ENCODE measurements around the gene HTRA1. TPM values are rescaled to one million over a fixed set of nuclear protein-coding genes. Genes with fewer than 3 reads are reported as not detected.

Gene HTRA1
- polyA plus RNA-seq, 10 donors = 86.1 to 172 (median 119) TPM

DNA sequence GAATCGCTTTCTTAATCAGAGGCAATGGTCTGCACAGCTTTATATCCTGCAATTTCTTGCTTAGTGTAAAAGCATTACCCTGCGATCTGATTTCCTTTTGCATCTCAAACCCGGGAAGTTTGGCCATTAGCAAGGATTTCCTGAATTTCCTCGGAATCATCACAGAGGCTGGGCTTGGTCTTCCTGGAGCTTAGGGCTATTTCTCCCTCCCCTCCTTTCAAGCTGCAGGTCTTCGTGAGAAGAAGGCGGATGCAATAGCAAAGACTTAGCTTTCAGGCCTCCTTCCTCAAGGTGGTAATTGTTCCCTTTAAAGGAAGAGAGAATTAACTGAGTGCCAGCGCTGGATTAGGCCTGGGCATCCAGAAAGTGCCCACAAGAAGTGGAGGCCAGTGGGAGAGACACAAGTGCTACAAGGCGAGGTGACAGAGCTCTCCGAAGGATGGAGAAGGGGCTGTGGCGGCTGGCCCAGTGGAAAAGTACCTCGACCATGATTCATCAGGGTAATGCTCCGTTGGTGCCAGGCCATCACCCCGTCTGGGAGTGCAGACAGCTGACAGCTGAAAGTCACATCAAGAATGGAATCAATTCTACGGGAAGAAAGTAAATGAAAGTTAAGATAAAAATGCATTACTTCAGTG is 10.9 kb upstream of the HTRA1 start:
- peak in 1 of 3 donors; percentile 30 for DNase-seq

DNA sequence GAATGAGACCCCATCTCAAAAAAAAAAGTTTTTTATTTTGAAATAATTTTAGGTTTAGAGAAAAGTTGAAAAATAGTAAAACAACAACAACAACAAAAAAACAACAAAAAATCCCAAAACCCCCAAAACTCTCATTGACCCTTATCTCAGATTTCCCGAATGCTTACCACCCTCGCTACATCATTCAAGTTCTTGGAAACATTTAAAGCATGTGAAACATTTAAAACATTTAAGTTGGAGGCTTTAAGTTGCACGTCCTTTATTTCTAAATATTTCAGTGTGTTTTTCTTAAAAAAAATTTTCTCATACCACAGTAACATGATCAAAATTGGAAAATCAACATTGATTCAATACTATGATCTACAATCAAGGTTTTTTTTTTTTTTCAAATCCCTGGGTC is 7.3 kb upstream of the HTRA1 start:
- DNase-seq = no peak

DNA sequence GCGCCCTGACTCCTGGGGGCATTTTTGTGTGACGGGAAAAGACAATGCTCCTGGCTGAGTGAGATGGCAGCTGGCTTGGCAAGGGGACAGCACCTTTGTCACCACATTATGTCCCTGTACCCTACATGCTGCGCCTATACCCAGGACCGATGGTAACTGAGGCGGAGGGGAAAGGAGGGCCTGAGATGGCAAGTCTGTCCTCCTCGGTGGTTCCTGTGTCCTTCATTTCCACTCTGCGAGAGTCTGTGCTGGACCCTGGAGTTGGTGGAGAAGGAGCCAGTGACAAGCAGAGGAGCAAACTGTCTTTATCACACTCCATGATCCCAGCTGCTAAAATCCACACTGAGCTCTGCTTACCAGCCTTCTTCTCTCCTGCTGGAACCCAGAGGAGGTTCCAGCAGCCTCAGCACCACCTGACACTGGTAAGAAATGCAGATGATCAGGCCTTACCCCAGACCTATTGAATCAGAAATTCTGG is 6.7 kb upstream of the HTRA1 start, which contains the start of gene ARMS2:
Gene ARMS2 (plus strand): TSS at position 51 of the 478 bp plus-strand sequence. CDS start 75 bp downstream, at position 126.
- no peak for DNase-seq

DNA sequence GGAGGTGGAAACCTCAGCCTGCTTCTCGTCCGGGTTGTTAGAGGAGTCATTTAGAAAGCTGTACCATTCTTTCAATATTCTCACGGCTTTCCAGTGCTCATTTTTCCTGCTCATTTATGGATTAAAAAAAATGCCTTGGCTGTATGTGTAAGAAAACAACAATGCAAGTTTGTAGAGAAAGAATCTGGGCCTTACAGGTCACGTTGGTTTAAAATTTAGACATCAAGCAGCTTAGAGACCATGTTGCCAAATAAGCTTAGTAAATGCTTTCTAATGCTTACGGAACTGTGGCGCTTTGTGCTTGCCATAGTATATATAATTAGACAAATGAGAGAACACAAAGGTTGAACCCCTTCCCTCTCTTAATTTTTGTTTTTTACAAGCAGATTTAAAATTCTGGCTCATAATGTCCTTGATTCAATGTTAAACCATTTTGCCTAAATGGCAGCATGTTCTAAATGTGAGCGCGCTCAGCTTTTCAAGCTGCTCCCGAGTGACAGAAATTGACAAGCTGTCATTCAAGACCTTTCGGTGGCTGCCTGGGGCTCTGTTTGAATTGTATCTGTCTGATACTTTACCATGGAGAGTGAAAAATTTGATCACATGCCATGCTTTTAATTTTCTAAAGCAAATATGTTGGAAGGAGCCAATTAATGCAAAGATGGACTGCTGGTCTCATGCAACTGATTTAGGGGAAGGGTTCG is 5.8 kb upstream of the HTRA1 start:
- DNase-seq = no peak

DNA sequence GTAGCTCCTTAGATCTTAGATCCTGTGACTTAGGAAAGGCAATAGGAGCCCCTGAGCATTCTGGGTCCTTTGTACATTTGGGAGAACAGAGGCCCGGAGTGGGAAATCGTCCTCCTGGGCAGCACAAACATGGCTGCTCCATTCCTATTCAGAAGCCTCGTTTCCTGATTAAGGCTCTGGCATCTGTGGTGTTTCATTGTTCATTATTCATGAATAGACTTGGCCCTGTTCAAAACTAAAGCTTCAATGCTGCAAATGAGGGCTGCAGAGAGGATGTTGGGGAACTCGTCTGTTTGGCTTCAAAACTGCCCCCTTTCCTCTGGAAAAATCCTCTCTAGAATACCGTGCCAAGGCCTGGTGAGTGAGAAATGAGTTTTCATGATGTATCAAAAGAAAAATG is 3.4 kb upstream of the HTRA1 start:
- DNase-seq = peak in 1 of 3 donors; percentile 26

DNA sequence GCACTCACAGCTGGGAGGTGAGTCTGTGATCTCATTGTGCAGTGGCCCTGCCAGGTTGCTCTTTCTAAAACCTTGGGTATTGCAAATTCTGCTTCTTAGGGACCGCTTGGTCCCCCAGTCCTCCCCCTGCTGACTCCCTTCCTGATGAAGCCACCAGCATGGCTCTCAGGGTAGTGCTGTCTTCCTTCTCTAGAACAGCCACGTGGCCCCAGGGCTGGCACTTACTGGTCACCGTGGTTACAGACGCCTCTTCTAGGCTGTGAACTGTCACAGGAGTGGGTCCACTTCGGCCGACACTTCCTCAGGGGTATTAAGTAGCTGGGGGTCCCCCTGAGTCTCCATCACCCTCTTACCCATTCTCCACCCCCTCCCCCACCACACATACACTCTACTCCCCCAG is 2.7 kb upstream of the HTRA1 start:
- DNase-seq = no peak

DNA sequence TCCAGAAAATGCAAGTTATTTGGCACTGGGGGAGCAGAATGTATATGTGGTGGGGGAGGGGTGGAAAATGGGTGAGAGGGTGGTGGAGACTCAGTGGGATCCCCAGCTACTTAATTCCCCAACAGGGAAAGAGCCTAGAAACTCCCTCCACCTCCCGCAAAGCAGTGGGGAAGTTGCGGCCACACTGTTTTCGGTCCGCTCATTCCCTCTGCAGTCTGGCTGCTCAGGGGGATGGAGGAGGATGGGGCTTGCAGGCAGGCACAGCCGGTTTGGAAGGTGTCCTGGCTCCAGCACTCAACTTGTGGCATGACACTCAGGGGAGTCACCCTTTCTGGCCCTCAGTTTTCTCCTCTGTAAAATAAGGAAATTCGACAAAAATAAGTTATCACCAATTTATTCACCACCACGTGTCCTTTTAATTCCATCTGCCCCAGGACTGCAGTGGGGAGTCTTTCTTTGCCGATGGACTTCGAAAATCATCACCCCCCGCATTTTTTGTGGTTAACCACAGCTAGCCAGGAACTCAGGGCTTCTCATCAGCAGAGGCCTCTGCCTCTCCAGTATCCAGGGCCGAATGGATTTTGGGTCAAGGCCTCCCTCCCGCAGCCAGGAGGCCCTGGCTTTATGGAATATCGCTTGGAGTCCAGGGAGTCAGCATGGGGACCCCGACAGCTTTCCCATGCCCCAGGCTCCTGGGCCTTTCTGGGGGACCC is 1.6 kb upstream of the HTRA1 start:
- DNase-seq = no peak

DNA sequence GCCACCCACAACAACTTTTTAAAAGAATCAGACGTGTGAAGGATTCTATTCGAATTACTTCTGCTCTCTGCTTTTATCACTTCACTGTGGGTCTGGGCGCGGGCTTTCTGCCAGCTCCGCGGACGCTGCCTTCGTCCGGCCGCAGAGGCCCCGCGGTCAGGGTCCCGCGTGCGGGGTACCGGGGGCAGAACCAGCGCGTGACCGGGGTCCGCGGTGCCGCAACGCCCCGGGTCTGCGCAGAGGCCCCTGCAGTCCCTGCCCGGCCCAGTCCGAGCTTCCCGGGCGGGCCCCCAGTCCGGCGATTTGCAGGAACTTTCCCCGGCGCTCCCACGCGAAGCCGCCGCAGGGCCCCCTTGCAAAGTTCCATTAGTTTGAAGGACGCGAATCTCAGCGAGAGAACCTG is 461 bp upstream of the HTRA1 start:
- DNase-seq = peak in 1 of 3 donors; percentile 60

DNA sequence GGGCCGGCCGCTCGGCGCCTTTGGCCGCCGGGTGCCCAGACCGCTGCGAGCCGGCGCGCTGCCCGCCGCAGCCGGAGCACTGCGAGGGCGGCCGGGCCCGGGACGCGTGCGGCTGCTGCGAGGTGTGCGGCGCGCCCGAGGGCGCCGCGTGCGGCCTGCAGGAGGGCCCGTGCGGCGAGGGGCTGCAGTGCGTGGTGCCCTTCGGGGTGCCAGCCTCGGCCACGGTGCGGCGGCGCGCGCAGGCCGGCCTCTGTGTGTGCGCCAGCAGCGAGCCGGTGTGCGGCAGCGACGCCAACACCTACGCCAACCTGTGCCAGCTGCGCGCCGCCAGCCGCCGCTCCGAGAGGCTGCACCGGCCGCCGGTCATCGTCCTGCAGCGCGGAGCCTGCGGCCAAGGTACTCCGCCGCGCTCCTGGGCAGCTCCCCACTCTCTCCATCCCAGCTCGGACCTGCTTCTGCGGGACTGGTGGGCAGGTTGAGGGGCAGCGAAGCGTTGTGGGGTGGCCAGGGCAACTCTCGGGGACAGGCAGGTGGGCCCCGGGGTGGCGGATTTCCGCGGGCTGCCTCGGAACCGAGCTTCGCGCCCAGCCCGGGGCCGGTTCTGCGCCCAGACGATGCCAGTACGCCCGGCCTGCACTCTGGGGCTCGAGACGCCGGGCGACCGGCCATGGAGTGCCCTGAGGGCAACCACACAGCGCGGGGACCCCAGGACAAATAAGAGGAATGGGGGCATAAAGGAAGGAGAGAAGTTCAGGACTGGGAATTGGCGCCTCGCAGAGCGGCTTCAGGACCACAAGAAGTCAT is 578 bp downstream of the HTRA1 start:
- DNase-seq = peak in 1 of 3 donors; percentile 71

DNA sequence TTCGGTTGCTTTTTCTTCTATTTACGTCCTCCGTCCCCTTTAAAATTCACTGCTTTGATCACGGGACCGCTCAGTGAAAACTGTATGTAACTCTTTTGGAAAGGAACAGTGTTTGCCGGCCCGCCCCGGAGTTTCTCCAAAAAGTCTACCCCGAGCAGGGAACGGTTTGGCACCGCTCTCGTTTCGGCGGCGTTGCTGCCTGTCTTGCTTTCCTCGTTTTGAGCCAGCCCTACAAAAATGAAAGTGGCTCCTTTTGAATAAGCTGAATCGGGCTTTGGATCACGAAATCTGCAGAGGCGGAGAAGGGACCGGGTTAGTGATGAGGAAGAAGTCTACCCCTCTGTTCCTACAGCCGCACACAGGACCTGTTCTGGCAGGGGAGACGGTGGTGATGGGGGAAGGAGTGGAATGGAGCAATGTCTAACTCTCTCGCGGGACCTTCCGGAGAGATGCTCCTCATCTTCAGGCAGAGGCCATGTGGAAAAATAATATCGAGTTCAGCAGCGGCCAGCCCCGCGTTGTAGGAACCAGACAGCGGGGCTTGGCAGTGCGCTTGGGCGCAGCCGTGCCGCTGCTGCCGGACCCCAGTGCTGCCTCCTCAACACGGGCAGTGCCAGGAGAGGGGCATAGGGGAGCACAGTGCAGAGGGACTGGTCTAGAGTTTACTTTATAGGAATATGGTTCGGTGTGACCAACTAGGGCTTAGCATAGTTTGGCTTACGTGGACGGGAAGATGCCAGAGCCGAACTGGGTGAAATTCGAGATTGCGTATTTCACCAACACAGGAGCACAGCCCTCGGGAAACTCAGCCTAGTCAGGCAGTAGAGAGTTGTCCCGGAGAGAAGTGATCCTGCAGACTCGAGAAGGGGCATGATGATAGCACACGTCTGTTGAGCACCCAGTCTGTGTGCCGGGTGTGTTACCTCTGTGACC is 1.4 kb downstream of the HTRA1 start:
- DNase-seq = peak in 2 of 3 donors; percentile 76 to 90

DNA sequence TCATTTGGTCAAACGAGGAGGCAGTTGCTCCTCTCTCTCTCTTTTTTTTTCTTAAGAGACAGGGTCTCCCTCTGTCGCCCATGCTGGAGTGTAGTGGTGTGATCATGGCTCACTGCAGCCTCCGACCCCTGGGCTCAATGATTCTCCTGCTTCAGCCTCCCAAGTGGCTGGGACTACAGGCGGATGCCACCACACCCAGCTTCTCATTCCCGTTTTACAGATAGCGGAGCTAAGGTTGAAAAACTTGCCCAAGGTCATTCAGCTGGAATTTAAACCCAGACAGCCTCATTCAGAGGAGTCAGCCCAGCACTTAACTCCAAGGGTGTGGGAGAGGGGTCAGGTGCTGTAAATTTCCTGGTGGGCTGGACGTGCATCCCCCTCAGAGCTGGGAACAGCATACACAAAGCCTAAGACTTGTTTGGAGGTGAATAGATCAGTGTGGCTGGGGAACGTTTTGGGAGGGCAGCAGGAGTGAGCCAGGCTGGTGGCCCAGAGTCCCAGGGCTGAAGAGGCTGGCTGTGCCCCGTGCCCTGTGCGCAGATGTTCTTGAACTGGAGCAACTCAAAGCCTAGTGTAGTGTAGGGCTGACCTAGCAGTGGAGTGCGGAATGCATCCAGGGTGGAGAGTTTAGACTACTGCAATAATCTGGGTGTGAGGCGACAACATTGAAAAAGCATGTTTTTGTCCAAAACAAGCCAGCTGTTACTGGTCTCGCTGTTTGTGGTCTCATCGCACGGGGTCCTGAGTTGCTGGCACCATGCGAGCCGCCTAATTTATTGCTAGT is 2.3 kb downstream of the HTRA1 start:
- no peak for DNase-seq

DNA sequence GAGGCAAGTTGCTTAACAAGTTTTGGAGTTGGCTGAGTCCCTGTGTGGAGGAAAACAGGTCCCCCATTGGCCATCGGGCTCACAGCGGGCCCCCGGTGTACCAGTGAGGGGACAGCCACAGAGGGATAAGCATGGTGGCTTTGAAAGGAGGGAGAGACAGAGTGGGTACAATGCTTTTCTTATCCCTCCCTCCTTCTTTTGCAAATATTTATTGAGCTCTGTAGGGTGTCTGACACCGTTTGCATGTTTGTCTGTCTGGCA is 2.8 kb downstream of the HTRA1 start:
- DNase-seq = no peak

DNA sequence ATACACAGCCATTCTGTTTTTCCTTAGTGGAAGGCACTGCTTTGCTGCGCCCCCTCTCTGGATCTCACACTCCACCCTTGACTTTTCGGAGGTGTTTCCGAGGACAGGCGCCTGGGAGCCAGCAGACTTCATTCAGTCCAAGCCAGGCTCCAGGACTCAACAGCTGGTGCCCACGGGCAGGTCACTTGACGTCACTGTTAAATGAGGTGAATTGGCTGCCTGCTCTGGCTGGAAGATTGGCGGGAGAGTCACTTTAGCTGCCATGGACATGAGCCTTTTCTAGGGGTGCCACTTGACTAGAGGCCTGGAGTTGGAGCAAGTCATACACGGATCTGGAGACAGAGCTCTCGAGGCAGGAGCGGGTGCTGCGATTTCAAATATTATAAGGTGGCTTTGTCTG is 3.2 kb downstream of the HTRA1 start:
- DNase-seq = no peak

DNA sequence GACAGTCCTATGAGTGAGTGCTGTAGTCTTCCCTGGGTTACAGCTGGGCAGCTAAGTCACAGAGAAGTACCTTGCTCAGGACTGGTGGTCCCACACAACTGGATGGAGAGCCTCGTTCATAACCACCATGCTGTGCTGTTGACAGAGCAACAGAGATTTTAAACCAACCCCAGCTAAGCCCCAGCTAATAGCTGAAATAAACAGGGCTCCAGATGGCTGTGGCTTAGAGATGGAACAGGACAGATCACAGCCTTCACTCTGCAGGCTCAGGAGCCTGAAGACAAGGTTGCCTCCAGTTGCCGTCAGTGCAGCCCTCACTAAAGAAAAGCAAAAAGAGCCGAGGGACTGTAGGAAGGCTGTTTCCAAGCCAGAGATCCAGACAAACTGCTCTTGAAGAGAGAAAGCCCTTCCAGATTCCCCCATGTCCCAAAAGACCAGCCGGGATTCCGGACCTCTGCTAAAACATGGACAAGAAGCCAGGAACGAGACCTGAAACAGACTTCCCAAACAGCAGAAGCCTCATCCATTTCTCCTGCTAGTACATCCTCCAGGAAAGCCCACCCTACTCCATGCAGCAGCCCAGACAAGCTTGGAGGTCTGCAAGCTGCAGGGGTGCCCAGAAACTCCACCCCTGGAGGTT is 4.2 kb downstream of the HTRA1 start:
- peak in 1 of 3 donors; percentile 70 for DNase-seq

DNA sequence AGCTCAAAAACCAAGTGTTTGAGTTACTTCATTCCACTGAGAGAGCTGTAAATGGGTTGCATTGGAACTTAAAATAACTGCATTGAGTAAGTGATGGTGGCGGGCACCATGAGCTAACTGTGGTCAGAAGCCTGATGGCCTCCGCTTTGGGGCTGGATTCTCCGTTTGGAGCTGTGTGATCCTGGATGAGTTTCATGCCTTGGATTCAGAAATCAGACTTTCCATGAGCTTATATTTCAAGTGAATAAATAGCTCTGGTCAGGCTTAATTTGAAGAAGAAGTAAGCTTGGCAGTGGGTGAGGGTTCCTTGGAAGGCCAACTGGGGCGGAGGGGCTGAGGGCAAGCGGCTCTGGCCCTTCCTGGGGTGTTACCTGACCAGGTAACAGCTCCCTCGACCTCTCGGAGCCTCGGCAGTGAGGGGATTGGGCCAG is 5.6 kb downstream of the HTRA1 start:
- DNase-seq = no peak

DNA sequence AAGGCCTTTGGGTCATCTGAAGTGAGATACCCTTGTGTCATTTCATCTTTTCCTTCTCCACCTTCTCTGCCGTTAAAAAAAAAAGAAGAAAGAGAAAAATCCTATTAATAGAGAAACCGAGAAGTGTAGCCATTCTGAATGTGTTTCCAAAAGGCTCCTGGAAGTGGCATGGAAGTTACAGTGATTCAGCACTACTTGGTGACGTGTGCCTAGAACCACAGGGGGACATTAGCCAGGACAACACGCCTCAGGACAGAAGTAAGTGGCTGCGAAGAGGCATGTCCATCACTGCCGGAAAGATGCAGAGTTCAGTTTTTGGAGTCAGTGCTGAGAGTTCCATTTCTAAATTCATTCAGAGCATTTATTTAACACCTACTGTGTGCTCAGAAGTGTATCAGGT is 6.3 kb downstream of the HTRA1 start:
- DNase-seq = no peak

DNA sequence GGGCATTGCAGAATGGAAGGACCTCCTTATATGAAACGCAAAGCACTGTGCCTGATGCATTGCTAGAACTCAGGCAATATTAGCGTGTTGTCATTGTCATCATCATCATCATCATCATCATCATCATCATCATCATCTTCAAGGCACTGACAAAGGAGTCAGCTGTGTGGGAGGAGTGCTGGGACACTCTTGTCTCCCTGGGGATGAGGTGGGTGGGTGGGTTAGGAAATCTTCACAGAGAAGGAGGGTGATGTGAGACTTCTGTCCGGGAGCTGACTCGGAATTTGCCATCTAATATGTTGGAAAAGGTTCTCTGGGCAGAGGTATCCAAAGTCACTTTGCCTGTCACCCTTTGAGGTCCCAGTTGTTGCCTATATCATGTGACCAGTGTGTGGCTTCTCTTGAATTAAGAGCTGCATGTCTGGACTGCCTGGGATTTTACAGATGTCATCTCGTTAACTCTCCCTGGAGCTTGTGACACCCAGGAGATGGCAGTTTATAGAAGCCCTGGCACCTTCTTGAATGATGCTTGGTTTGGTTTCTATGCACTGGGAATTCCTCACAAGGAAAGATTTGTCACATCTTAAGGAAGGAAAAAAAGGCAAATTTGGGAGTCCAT is 7.1 kb downstream of the HTRA1 start:
- DNase-seq = no peak

DNA sequence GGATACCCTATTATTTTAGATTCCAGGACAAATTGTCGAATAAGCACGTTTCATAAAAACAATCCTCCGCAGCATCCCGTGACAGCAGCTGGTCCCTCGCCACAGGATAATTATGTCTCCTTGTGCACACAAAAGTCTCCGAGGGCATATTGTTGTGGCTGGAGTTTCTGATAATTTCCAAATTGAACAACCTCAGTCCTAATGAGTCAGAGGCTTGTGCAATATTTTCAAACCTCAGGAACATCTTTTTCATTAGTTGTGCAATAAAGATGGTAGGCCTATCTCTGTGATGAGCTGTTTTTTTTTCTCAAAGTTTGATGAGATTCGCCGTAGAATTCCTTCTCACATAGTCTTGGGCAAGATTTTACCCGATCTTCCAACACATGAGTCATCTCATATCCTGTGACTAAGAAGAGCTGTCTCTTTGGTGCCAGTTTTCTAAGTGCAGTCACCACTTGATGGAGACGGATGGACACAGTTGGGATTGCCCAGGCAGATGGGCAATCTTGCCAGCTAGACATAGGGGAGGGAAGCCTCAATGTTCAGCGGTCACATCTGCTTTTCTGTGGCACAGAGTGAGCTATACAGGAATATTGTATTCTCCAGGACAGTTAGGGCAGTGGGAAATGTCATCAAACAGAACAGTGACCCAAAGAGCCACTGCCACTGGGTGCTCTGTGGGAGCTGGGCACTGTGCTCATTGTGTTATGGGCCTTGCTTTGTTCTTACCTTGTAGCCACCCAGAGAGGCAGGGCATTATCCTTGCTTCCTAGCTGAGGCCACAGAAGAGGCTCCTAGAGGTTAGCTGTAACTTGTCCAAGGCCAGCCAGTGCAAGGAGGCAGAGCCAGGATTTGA is 7.8 kb downstream of the HTRA1 start:
- DNase-seq = peak in 1 of 3 donors; percentile 93

All from muscle of back (tissue), 11 donors.